GM12878 (cell line): ENCODE results near the gene SOCS4.

Source experiments
- ASH2L ChIP-seq: fragments of 300-600, 200-600 bp; sonication (generic); IDR thresholded peaks from 2 replicates; pipeline ENCODE4 v1.6.1; 2017; ENCODE audit warnings: low read depth, mild to moderate bottlenecking, borderline replicate concordance
- CTCF ChIP-seq, 3 experiments: IDR thresholded peaks in 2 of 3; conservative IDR thresholded peaks in 1 of 3; 2 replicates each; pipeline ENCODE4 v1.5.1; 2011; ENCODE audit warnings: low read depth in 3 of 3, low read length in 3 of 3, mild to moderate bottlenecking in 3 of 3, control low read depth in 2 of 3, moderate library complexity in 2 of 3, inconsistent platforms in 1 of 3, mixed read lengths in 1 of 3; ENCODE audit not compliant: control insufficient read depth in 2 of 3, insufficient read depth in 1 of 3; ENCODE audit errors: extremely low read depth in 1 of 3
- EZH2 ChIP-seq: IDR thresholded peaks from 2 replicates; pipeline ENCODE4 v1.6.1; 2012; ENCODE audit warnings: low read depth, mild to moderate bottlenecking, control low read depth, inconsistent platforms, low read length, borderline replicate concordance; ENCODE audit not compliant: control insufficient read depth
- MAX ChIP-seq: IDR thresholded peaks from 2 replicates; pipeline ENCODE4 v1.6.1; 2012; ENCODE audit warnings: low read depth, low read length, improper control_type of control experiment
- REST ChIP-seq: IDR thresholded peaks from 2 replicates; pipeline ENCODE4 v1.6.1; 2012; ENCODE audit warnings: mild to moderate bottlenecking, low read depth, low read length
- SMAD1 ChIP-seq: fragments of 450-650 bp; IDR thresholded peaks from 2 replicates; pipeline ENCODE4 v1.6.1; 2018; ENCODE audit warnings: mild to moderate bottlenecking, low read depth; ENCODE audit not compliant: partially characterized antibody

DNA sequence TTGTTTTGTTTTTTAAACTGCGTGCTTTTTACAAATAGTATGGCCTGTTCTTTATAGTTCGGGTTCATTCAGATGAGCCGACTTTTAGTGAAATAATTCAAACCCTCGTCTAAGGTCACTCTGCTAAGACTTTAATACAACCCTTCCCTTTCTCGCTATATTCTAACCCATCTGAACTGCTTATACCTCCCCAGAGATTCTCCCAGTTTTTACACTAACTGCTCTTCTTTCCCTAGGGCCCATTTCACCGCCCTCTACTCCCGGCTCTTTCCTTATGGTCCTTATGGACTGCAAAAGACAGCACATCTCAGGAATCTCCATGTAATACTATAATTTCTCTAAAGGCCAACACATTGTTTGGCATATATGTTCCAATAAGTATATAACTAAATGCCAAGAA lies 26.5 kb downstream of the SOCS4 start:
- TF ChIP-seq ASH2L = no peak
- no peak for TF ChIP-seq SMAD1
- no peak for TF ChIP-seq REST
- no peak for TF ChIP-seq EZH2
- TF ChIP-seq CTCF (IDR thresholded peaks at IDR 0.05 in 2 of 3, conservative IDR thresholded peaks at IDR 0.05 in 1 of 3; ENCODE audit: control insufficient read depth in 2 of 3, extremely low read depth in 1 of 3, insufficient read depth in 1 of 3, low read depth in 3 of 3, low read length in 3 of 3) = no peak
- TF ChIP-seq MAX = no peak
